HG03095 (cell line): ENCODE data around the gene AOPEP.

Experiments
- ATAC-seq: cut with Tn5 transposase; IDR thresholded peaks from one replicate; pipeline ENCODE4 v1.9.1; 2021; ENCODE audit warnings: moderate library complexity; ENCODE audit not compliant: unreplicated experiment

Gene AOPEP

DNA sequence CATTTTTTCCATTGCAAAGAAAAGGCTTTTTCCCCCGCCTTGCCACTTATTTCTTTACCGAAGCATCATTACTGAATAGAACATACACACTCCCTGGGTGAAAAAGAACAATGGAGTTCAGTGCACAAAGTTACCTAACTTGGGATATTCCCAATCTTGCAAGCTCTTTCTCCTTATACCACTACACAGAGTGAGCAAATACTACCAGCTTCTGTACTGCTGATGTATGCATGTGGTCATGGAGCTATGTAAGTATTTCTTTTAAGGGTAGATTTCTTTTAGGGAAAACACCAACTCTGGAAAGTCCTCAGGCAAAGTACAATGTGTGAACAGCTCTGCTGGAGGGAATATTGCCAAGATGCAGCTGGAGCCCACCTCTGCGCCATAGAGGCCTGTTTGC lies 81.1 kb downstream of the AOPEP start:
- ATAC-seq, result no peak

DNA sequence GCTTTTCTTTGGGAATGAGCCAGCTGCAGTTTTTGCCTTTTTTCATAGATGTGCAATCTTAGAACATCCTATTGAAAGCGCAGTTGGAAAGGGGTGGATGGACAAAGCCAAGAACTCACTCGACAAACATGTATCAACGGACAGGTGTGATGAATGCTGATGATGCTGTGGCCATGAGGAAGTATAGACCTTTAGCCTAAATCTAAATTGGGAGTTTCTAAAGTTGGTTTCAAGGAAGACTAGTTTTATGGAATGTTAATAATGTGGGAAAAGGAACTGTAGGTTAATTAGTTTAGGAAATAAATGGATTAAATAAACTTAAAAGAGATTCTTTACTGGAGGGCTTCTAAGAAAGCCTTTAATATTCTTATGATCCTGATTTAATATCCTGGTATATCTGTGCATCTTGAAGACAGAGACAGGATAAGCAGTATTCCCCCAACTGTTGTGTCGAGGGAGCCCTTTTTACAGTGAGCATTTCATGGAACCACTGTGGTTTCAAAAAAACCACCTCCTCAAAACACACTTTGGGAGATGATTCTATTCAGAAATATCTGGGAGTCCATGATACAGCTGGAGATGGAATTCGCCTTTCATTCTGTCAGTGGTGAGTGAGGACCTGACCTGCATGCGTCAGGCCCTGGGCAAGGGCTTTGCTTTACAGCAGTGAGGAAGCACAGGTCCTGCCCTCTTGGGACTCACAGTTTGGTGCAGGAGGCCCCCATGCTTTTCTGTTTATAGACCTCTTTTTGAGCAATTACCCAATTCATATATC lies 82.6 kb downstream of the AOPEP start:
- no peak for ATAC-seq

DNA sequence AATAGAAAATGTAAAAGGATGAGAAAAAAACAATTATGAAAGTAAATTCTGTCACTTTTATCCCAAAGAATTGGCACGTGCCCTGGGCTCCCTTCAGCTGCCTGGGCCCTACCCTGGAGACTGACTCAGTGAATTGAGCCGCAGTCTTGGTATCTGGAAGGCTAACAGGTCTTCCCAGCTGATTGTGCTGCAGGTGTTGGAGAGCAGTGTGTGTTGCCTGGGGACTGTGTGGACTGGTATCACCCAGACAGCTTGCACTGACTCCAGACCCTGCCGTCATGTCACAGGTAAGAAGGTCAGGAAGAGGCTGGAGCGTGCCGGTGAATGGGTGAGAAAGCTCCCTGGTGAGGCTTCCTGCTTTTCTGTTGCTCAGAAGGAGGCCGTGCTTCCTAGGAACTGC lies 83.3 kb downstream of the AOPEP start:
- no peak for ATAC-seq

DNA sequence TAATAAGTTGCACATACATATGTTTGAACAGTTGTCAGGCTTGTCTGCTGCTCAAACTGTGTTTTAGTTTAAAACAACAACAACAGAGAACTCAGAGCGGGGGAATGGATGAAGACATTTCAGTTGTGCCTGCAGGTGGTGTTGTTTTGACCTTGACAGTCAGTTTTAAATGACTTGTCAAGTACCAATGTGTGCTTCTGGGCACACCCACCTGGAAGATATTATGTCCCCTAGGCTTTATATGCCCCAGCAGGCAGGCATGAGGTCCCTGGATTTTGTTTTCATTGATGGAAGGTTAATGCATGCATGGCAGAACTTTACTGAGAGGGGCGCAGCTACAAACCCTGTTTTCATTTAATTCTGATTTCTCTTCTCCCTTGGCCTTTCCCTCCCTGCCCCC lies 84.6 kb downstream of the AOPEP start:
- ATAC-seq, result no peak

DNA sequence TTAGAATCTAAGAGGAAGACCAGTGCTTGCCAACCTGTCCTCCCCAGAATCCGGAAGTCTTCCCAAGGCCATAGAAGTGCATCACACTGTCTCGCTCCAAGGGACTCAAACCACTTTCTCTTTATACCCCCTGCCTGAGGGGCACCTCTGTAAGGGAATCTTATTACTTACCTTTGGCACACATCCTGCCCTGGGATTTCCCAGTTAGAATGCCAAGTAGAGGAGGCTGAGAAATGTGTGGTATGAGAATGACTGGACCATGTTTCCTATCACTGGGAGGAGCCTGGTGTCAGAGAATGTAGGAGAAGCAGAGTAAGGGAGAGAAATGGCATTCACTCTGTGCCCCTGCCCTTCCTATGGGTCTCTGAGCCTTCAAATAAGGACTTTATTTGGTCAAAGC lies 85.8 kb downstream of the AOPEP start:
- no peak for ATAC-seq

DNA sequence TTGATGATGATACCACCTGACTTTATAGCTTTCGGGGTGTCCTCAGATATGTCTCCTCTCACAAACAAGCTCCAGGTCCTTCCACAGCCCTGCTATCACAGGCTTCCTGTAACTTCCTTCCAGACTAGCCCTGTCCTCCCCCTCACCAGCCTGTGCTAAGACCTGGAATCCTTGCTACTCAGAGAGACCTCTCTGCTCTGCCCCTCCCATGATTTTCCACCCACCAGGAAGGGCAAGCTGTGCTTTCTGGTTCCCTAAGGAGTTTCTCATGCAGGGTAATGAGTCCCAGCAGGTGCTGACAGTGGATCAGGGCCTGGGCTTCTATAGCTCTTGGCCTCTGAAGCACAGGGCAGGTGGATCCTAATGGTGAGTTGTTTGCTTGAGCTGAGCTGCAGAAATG lies 86.9 kb downstream of the AOPEP start:
- no peak for ATAC-seq

DNA sequence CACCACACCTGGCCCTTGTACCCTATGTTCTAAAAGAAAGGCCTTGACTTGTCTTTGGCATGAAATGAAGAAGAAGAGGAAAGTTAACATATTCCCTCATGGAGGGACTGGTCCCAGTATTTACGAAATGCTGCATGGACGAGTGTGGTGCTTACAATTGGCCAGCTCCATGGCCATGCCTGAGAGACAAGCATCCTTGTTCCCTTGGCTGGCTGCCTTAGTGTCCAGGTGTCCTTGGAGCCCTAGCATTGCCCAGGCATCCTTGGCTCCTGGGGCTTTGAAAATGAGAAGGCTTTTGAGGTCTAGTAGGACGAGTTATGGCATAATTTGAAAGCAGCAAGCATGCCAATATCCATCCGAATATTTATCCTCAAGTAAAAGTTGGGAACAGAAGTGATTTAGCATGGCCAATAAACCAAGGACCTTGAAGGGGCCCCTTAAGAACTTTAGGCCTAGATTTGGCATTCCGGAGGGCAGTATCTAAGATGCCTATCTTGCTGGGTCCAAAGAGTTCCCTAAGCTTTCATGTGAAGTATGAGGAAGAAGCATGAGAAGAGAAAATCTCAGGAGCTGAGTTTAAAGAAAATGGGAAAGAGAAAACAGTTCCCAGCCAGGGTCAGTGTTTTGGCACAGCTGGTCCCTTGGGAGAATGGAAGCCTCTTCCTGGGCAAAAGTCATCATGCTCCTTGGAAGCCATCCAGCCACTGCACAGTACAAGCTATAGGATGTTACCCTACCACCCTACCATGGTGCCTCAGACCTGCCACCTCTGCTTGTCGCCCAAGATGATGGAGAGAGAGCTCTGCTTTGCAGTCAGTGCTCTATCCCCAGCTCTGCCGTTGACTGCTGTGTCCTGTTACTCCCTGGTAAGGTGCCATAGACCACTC lies 91.0 kb downstream of the AOPEP start:
- no peak for ATAC-seq

DNA sequence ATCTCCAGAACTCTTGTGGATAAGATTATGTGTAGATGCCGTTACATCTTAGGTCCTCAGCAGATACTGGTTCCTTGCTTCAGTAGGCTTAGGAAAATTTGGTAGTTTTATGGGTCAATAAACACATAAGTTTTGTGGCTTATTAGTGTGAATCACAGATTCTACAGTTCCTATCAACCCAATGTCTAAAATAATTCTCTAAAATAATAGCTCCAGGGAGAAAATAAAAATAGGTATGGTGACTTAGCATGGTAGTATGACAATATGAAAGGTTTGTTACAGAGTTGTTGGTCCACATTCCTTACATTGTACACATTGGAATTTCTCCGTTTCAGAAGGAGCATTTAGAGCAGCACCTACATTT lies 91.7 kb downstream of the AOPEP start:
- ATAC-seq, result no peak

DNA sequence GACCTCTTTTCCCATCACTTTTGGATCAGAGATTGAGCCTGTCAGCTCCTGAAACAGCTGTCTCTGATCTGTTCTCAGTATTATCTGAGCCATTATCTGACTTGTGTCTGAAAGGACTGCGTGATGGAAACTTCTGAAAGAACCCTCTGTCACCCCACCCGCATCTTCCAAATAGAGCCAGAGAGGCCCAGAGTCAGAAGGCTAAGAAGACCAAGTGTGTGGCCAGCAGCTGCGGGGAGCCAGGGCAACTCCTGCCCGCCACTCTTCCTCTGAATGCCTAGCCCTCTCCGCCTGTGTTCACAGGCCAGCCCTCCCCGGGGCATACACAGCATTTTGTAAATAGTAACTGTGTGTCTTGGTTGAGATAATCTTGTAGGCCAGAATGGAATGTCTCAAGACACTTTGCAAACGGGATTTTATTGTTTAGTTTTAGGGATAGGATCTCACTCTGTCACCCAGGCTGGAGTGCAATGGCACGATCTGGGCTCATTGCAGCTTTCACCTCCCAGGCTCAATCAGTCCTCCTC lies 92.7 kb downstream of the AOPEP start:
- no peak for ATAC-seq

DNA sequence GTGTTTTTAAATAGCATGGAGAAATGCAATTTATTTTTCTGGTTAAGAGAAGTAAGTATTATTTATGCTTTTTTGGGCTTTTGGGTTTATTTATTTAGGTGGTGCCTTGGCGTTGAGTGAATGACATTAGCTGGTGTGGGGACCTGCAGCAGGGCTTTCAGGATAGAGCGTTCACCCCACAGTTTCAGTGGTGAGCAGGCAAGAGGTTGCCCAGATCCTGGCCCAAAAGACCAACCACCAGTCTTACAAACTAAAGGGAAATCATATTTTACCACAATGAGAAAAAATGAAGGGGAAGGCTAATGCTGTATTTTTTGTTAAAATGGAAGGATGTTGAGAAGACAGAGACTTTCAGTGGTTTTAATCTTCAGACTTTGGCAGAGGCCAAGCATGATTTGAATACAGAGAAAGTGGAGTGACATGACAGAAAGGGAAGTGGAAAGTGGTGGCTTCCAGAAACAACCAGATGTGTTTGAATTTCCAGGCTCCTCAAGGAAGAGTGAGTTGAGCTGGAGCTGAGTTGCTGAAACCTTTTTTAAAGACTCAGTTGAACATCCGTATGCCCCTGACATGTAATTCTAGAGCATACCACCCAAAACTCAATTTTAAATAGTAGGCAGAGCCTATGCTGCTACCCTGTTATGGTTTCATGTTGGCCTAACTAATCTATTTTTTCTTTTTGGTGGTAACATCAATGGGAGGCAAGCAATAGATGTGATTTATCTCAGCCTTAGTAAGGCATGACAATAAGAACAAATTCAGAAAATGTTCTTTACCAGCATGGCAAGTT lies 94.8 kb downstream of the AOPEP start:
- peak; percentile 85 for ATAC-seq

DNA sequence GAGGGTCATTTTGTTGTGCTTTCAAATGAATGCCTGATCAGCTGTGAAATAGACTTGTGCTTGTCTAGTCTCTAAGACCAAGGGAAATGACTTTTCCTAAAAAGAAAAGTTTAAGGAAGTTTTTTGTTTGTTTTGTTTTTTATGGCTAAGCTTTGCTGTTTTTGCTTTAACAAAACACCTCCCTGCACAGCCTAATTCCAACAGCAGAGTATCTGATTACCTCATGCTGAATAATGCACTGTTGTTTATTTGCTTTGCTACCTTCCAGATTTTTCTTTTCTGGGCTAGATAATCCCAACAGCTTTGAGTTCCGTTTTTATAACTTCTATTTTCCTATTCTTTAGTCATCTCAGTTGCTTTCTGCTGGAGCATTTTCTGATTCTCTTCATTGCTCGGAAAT lies 95.8 kb downstream of the AOPEP start:
- no peak for ATAC-seq

DNA sequence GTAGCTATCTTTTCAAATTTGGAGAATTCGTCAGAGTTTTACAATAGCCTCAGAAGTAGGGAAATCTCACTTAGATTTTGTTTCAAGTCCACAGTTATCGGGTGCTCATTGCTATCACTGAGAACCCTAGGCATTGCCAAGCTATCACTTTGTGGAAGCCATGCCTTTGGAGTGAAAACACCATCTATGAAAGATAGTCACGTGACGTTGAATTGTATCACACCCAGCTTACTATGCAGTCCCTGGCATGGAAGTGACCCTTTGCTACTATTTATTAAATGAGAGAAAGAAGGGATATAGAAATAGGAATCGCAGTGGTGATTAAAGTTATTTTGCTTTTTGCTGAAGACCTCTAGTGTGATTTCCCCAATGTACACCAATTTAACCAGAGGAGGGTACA lies 97.2 kb downstream of the AOPEP start:
- ATAC-seq, result no peak

DNA sequence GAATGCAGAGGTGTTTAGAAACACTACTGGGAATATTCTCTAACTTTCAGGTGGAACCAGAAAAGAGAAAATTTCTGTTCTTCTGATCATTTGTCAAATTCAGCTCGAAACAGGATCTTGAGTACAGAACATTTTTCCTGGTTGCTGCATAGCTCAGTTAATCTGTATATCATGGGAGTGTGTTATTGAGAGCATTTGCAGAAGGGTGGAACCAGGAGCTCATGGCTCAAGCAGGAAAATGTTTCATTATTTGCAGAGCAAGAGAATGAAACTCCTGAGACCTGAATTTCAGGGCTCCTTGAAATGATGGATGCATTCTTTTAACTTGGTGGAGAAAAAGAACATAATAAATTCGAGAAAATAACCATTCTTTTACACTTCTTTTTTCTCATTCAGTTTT lies 97.9 kb downstream of the AOPEP start:
- ATAC-seq, result no peak

DNA sequence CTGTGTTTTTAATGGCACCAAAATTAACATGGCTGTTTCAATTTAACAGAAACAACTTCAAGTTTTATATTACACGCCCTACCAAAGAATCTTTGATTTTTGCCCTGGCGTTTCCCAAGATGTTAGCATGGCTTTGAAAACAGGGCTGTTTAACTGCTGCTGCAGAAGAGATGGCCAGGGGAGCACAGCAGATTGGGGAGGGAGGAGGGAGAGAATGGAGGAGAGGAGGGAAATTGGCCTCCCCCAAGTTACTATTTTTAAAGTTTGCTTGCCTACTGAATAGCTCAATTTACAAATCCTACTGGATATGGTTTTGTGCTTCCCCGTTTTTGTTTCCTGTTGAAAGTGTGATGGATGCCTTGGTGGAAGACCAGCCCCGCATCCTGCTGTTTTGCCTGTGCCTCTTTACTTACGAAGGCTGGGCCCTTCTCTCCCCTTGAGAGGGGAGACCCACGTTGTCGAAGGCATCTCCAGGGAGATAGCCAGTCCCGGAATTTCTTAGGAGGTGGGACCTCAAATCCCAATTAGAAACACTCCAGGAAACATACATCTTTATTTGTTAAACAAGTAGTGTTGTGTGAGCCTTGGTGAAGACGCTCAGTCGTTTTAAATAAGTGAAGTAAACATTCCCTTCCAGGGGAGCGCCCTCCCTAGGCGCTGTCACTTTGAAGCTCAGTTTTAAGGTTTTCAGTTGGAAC lies 98.6 kb downstream of the AOPEP start:
- ATAC-seq, result no peak

DNA sequence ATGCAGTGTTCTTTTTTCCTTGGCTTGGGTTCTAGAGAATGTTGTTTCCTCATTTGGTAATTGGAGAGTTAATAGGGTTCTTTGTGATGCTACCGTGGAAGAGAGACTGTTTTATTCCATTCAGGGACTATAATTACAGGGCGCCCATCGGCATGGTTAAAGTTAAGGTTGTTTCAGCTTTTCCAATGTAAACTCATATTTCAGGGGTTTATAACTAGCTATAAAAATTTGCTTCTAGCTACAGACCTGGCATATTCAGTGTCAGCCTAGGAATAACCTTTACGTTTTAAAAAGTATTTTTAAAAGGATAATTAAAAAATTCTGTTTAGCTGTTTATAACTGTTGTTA lies 99.1 kb downstream of the AOPEP start:
- ATAC-seq, result no peak

DNA sequence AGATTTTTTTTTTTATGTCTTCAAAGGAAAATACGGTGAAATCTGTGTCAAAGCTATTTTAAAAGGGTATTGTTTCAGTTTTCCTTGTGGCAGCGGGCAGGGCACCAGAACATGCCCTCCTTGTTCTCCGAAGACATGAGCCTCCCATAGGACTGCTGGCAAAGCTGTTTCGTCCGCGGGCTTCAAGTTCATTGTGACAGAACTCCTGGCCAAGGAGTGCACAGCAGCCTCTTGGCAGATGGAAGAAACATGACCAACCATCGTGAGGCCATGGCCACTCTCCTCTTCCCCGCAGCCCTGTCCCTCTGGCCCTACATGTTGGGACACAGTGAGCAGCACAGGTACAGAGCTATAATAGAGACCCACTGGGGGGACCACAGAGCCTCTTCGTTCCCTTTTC lies 99.5 kb downstream of the AOPEP start:
- ATAC-seq, result no peak

DNA sequence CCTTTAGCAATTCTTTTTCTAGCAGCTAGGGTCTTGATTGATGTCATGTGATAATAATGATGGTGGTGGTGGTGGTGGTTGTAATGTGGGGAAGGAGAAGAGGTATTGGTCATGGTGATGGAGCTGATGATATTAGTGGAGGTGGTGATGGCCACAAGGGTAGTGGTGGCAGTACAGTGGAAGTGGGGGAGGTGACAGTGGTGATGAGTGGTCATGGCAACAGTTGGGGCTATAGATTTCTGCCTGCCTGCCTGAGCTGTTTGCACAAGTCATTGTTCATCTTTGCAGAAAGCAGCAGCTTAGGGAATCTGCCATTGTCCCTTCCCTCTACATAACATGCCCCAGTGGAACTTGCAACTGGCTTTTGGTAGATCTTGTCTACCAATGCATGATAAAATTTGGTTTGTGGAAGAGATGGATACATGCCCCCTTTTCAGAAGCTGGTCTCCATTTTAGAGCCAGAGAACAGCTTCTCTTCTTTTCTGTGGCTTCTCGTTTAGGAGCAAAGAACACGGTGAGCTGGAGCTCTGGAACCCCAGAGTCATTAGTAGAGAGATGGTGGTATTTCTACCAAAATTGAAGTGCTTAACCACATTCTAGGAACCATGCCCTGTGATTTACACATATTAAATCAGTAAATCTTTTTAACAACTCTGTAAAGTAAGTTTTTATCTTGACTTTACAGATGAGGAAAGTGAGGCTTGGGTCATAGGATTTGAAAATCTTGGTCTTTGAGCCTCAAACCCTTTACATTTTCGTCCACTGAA lies 100.3 kb downstream of the AOPEP start:
- no peak for ATAC-seq

DNA sequence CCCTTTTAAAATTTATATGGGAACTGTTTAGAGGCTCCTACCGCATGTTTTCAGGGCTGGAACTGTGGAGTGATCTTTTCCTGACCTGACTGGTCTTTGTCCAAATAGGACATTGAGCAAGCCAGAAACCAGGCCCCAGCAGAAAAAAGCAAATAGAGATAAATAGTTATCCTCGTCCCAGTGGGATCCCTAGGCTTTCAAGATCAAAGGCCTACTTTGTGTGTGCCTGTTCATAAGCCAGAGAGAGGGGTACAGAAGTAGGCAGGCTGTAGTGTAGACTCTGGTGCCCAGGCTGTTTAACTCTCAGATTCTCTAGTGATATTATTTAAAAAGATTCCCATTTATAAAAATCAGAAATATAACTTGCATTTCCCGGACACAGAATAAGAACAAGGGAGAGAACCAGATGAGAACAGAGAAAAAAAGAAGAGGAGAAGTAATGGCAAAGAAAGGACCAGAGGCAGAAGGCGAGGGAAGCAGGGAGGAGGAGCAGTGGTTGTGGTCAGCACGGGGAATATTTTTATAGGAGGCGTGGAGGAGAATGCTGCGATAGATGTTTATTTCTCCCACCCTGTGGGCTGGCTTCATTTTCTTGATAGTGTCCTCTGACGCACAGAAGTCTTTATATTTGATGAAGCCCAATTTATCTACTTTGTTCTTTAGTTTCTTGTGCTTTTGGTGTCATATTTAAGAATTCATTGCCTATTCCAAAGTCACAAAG lies 101.2 kb downstream of the AOPEP start:
- ATAC-seq, result no peak

DNA sequence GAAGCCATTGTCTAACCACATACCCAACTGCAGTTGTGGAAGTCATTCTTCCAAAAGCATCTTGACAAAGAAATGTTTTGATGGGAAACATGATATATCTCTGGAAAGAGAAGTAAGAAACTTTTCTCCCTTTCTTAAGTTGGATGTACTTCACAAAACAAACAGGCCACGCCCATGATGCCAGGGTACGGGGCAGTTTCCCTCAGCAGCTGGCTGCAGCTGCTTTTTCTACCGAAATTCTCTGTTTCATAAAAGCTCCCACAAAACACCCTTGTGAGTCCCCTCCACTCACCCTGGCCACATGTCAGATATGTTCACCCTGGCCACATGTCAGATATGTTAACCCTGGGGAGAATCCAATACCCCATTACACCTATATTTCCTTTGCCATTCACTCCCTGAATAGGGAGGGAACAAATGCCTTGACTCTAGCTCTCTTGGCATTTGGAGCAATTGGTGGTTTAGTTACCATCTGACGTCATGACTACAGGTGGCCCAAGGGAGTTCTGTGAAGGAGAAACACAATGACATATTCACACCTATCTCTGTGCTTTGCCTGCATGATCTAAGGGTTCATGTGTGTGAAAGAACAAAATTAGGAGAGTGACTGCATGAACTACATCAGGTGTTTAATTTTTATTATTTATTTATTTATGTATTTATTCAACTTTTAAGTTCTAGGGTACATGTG lies 103.0 kb downstream of the AOPEP start:
- no peak for ATAC-seq
